ENCODE data around the gene TSSK3.

TSSK3 gene

GRCh38 chr1:32361674-32362473 is 465 bp upstream of the TSSK3 start:
- DNase-seq (ENCODE audit: low read depth in 1 of 2, low spot score in 1 of 2): peak in 1 of 2 donors; percentile 40

DNA sequence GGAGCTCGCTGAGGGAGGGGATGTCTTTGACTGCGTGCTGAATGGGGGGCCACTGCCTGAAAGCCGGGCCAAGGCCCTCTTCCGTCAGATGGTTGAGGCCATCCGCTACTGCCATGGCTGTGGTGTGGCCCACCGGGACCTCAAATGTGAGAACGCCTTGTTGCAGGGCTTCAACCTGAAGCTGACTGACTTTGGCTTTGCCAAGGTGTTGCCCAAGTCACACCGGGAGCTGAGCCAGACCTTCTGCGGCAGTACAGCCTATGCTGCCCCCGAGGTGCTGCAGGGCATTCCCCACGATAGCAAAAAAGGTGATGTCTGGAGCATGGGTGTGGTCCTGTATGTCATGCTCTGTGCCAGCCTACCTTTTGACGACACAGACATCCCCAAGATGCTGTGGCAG is 1.4 kb downstream of the TSSK3 start:
- DNase-seq (ENCODE audit: low read depth in 1 of 2, low spot score in 1 of 2): no peak

DNA sequence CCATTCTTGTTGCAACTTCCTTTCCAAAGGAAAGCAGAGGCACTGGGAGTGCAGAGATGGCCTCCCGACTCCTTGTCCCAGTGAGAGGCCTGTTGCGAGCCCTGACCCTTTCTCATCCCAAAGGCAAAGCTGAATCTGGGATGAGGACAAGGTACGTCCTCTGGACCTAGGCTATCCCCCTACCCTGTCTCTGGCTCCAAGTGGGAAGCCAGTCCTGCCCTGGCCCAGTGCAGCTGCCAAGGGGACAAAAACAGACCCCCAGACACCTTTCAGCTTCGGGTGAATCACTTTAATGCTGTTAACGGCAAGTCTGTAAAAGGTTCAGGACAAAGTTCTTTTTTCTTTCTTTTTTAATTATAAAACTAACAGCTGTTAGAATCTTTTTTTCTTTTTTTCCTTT is 2.5 kb downstream of the TSSK3 start:
- DNase-seq (ENCODE audit: low read depth in 1 of 2, low spot score in 1 of 2): no peak

GRCh38 chr1:32365445-32365844 is 3.1 kb downstream of the TSSK3 start:
- no peak for DNase-seq (ENCODE audit: low read depth in 1 of 2, low spot score in 1 of 2)

GRCh38 chr1:32367912-32368635 is 5.7 kb downstream of the TSSK3 start:
- DNase-seq (ENCODE audit: low read depth in 1 of 2, low spot score in 1 of 2): no peak

- no peak for DNase-seq (ENCODE audit: low read depth in 1 of 2, low spot score in 1 of 2)
Measured at GRCh38 chr1:32372149-32372756, 9.9 kb downstream of the TSSK3 start.

DNA sequence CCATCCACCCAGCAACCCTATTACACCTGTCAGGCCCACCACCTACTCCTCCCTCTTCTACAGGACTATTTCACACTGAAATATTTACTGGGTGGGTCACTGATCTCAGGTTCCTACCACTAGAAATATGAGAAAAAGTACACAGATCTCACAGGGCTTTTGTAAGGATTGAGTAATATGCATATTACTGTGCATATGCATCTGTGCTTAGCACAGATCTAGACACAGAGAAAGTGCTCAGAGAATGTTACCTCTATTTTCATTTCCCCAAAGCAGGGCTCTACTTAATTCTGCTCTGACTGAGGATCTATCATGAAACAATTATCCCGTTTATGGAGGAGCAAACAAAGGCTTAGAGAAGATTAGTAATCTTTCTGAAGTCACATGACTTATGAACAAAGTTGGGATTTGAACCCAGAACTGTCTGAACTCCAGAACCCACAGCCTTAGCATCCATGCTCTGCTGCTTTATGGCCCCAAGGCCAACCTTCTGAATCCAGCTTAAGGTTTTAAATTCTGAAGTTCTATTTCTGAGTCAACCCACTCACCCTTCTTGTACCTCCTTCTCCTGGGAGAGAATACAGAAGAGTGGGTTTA is 11.8 kb downstream of the TSSK3 start:
- no peak for DNase-seq (ENCODE audit: low read depth in 1 of 2, low spot score in 1 of 2)

- no peak for DNase-seq (ENCODE audit: low read depth in 1 of 2, low spot score in 1 of 2)
Measured at GRCh38 chr1:32376199-32376598, 13.9 kb downstream of the TSSK3 start.

GRCh38 chr1:32377541-32378220 is 15.3 kb downstream of the TSSK3 start:
- no peak for DNase-seq (ENCODE audit: low read depth in 1 of 2, low spot score in 1 of 2)

GRCh38 chr1:32380057-32380456 is 17.7 kb downstream of the TSSK3 start:
- no peak for DNase-seq (ENCODE audit: low read depth in 1 of 2, low spot score in 1 of 2)

GRCh38 chr1:32386676-32387392 is 24.5 kb downstream of the TSSK3 start:
- no peak for DNase-seq (ENCODE audit: low read depth in 1 of 2, low spot score in 1 of 2)

DNA sequence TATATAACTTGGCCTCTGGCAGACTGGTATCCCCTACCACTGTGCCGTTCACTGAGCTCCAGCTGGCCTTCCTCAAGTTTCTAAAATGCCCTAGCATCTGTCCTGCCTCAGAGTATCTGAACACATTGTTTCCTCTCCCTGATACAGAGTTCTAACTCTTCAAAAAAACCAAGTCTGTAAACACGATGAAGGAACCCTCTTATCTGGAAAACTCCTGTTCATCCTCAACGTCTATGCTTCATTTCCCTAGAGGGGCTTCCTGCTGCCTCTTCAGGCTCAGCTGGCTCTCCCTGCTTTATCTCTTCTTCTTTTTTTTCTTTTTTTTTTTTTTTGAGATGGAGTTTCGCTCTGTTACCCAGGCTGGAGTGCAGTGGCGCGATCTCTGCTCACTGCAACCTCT is 26.3 kb downstream of the TSSK3 start:
- no peak for DNase-seq (ENCODE audit: low read depth in 1 of 2, low spot score in 1 of 2)

DNA sequence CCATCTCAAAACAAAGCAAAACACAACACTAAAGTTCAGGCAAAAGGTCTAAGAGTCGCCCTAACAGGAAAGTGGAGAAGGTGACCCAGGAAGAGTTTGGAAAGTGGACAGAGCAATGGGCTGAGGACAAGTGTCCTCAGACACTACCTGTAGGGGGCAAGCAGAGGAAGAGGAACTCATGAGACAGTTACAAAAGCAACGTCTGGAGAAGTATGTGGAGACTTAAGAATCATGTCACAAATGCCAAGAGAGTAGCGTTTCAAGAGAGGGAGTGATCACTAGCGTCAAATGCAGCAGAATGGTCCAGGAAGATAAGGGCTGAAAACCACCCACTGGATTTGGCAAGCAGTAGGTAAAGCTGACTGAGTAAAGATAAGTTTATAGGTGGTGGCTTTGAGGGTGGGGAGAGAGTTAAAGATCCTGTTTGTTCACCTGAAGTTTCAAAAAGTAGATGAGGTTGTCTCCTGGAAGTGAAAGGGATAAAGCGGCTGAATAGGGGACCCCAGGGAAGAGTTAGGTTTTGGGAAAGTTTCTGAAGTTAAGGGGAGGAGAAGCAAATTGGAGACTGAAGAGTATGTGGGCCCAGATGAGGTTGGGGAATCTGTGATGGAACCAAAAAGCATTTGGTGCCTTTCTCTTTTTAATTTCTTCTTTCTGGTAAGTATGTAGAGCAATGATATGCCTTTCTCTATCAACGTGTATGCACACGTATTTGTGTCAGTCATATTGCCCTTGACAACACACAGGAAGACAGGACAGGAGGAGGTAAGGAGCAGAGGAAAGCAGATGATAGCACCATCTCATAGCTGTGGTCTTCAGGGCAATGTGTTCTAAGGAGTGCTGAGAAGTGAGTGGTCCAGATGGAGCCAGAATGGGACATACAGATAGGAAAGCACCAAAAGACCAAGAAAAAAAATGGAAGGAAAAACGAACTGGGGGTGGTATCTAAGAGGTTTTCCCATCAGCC is 28.8 kb downstream of the TSSK3 start:
- DNase-seq (ENCODE audit: low read depth in 1 of 2, low spot score in 1 of 2): no peak

GRCh38 chr1:32392325-32392724 is 30.0 kb downstream of the TSSK3 start:
- DNase-seq (ENCODE audit: low read depth in 1 of 2, low spot score in 1 of 2): no peak

DNA sequence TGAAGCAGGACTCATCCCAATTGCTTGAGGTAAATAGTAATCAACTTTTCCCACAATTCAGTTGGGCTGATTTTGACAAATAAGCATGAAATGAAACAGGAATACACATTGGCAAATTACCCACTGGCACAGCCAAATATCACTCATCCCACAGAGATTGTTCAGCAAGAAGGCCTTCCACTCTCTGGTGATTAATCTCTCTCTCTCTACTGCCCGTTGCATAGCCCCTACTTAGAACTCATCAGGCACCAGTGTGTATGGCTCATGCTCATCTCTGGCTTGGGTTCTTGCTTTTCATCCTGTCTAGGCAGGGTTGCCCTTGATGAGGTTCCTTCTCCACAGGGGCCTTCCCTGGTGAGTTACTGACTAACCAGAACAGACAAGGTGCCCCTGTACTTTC is 30.8 kb downstream of the TSSK3 start:
- DNase-seq (ENCODE audit: low read depth in 1 of 2, low spot score in 1 of 2): no peak

DNA sequence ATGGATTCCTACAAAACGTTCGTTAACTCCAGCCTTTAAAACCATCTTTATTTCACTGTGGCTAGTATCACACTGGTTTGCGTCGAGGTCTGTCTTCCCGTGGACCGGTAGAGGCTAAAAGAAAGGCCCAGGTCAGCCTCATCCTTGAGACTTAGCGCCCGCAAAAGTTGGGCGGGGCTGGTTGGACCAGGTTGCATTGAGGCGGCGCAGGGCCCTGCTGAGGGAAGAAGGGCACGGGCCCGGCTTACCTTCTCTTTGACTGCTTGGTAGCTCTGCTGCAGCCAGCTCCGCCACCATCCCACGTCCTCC is 31.4 kb downstream of the TSSK3 start:
- DNase-seq (ENCODE audit: low read depth in 1 of 2, low spot score in 1 of 2): peak in 1 of 2 donors; percentile 24

DNA sequence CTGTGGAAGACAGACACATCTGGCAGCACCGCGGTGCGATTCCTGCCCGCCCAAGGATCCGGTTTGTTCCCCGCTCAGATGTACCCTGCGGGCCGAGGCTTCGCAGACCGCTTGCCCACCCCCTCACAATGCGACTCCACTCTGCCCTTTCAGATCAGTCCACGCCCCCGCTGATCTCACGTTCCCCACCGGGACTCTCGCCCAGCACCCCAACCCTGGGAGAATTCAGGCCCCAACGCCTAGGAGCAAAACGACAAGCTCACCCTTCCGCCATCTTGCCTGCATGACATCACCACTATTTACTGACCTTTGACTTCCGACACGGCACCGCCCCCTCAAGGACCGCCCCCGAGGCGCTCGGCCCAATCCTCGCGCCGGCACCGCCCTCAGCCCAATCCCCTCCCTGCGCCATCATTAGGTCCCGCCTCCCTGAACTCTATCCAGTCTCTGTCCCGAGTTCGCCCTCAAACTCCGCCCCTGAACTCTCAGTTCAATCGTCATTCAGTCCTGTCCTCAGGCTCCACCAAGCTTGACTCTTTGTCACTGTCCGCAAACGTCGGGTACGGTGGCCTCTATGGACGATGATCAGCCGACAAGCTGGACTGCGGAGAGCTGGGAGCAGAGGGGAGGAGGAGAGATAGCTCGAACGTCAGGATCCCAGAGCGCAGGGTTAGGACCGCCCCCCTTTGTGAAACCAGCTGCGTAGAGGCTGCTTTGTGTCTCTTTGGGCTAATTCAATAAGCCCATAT is 32.0 kb downstream of the TSSK3 start, which contains the start of gene BSDC1:
Gene BSDC1, minus strand, starts transcription at position 301 of the 749 bp plus-strand sequence. Its CDS starts 27 bp downstream, at position 274.
- peak; percentile 97 for DNase-seq (ENCODE audit: low read depth in 1 of 2, low spot score in 1 of 2)

DNA sequence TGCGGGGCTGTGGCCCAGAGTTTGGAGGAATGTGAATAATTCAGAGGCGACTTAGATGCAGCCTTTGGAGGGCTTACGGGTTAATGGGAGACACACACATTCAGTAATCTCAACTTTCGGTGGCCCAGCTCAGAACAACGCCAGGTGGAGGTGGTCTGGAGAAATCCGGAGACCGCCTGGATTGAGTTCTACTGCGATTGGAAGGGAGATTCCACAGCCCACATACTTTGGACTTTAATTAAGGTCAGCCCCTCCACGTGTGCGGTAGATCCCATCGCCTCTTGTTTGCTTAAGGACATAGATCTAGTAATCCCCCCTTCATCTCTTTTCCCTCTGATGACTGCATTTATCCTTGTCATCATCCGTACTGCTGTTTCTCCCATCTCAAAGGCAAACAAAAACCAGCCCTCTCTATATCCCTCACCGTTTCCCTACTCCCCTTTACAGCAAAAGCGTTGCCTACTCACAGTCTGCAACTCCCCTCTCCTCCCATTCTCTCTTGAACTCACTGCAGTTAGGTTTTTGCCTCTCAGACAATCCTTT is 32.6 kb downstream of the TSSK3 start:
- DNase-seq (ENCODE audit: low read depth in 1 of 2, low spot score in 1 of 2): no peak

Data from stimulated activated CD4-positive, alpha-beta T cell treated with anti-CD3 and anti-CD28 coated beads, Interleukin-15, amount 100 ng/mL, for 1 hour (primary cell).